Measurements from ENCODE around the gene DLG2.

Gene DLG2

DNA sequence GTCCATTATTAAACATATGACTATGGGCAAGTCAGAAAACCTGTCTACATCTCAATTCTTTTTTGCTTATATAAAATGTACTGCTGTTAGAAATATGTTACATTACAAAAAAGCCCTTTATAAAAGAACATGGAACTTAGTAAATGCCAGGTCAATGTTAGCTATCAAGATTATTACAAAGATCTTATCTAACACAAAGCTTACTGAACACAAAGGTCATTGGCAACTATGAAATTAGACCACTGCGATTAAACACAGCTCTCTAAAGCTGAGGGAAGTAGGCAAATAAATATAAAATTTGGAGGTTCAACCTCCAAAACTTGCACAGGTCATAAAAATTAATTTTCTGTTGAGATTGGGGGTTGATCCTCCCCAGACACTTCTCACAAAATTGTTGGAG is 1648.2 kb downstream of the DLG2 start:
- Histone ChIP-seq H3K27ac (replicated peaks) (no peak overlapping the region), H3K27me3 (ENCODE audit: insufficient read depth, poor library complexity, severe bottlenecking) (no peaks in the 10 kb centered on the region), H3K4me3 (replicated peaks; ENCODE audit: insufficient read depth, low read length) (no peak overlapping the region)
- TF ChIP-seq SPI1 (IDR thresholded peaks at IDR 0.05; ENCODE audit: borderline replicate concordance, low read depth) (no peak), POLR2AphosphoS5 (IDR thresholded peaks at IDR 0.05; ENCODE audit: low read depth) (no peak), CTCF (IDR thresholded peaks at IDR 0.05; ENCODE audit: insufficient read depth, low read length) (no peak), GABPA (IDR thresholded peaks at IDR 0.05; ENCODE audit: low read depth) (no peak), REST (IDR thresholded peaks at IDR 0.05; ENCODE audit: insufficient replicate concordance, low read depth) (no peak)
- DNase-seq (ENCODE audit: low read depth in 1 of 2, low spot score in 1 of 2), result no peak

DNA sequence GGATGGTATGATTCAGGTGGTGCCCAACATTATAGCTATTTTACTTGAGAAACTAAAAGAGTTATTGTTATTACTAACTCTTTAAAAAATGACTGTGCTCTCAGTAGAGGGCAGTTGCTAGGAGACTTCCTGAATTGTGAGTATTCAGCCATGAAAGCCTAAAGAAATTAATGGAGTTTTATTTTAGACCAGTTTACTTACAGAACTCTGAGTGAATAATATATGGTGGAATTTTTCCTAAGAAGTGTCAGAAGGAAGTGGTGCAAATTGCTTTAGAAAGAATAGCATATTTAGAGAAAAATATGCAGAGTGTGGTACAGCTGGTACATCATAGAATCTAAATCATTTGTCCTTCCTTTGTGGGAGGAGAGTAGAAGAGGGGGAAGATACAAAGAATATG is 1651.1 kb downstream of the DLG2 start:
- no peaks in the 10 kb centered on the region for H3K27me3 ChIP-seq (ENCODE audit: insufficient read depth, poor library complexity, severe bottlenecking)
- no peak for DNase-seq (ENCODE audit: low read depth in 1 of 2, low spot score in 1 of 2)
- TF ChIP-seq SPI1 (IDR thresholded peaks at IDR 0.05; ENCODE audit: borderline replicate concordance, low read depth), result no peak
- TF ChIP-seq REST (IDR thresholded peaks at IDR 0.05; ENCODE audit: insufficient replicate concordance, low read depth), result no peak
- TF ChIP-seq POLR2AphosphoS5 (IDR thresholded peaks at IDR 0.05; ENCODE audit: low read depth), result no peak
- TF ChIP-seq CTCF (IDR thresholded peaks at IDR 0.05; ENCODE audit: insufficient read depth, low read length), result no peak
- no peak for TF ChIP-seq GABPA (IDR thresholded peaks at IDR 0.05; ENCODE audit: low read depth)
- H3K27ac ChIP-seq (replicated peaks), result no peak overlapping the region
- no peak overlapping the region for H3K4me3 ChIP-seq (replicated peaks; ENCODE audit: insufficient read depth, low read length)

- DNase-seq (ENCODE audit: low read depth in 1 of 2, low spot score in 1 of 2), result no peak
- TF ChIP-seq GABPA (IDR thresholded peaks at IDR 0.05; ENCODE audit: low read depth), result no peak
- no peak for TF ChIP-seq SPI1 (IDR thresholded peaks at IDR 0.05; ENCODE audit: borderline replicate concordance, low read depth)
- no peak for TF ChIP-seq POLR2AphosphoS5 (IDR thresholded peaks at IDR 0.05; ENCODE audit: low read depth)
- no peak for TF ChIP-seq REST (IDR thresholded peaks at IDR 0.05; ENCODE audit: insufficient replicate concordance, low read depth)
- TF ChIP-seq CTCF (IDR thresholded peaks at IDR 0.05; ENCODE audit: insufficient read depth, low read length), result no peak
- no peaks in the 10 kb centered on the region for H3K27me3 ChIP-seq (ENCODE audit: insufficient read depth, poor library complexity, severe bottlenecking)
- no peak overlapping the region for H3K4me3 ChIP-seq (replicated peaks; ENCODE audit: insufficient read depth, low read length)
- no peak overlapping the region for H3K27ac ChIP-seq (replicated peaks)
Measured at GRCh38 chr11:83972536-83972935, 1654.6 kb downstream of the DLG2 start.
